Testis (tissue), 3 donors: ENCODE results near the gene IGBP1. TPM values are rescaled to one million over a fixed set of nuclear protein-coding genes. Genes with fewer than 3 reads are reported as not detected.

Experiments
- DNase-seq: peaks from one replicate; pipeline ENCODE4 v3.0.0-alpha.2; 2019
- H3K27ac ChIP-seq, 2 donors: fragments of 200-600 bp; sonication (generic); one replicate each; pipeline ENCODE4 v1.5.1; 2019
- H3K27me3 ChIP-seq: fragments of 200-600 bp; sonication (generic); one replicate; pipeline ENCODE4 v1.5.1; 2019
- H3K36me3 ChIP-seq: fragments of 200-600 bp; sonication (generic); one replicate; pipeline ENCODE4 v1.5.1; 2017; ENCODE audit warnings: low read depth; ENCODE audit errors: missing control alignments
- H3K4me1 ChIP-seq: fragments of 200-600 bp; sonication (generic); one replicate; pipeline ENCODE4 v1.5.1; 2019
- H3K4me3 ChIP-seq, 2 donors: fragments of 200-600 bp; sonication (generic); one replicate each; pipeline ENCODE4 v1.5.1; 2017 to 2019
- H3K9me3 ChIP-seq: fragments of 200-600 bp; sonication (generic); one replicate; pipeline ENCODE4 v1.5.1; 2017
- POLR2A ChIP-seq: fragments of 450-650 bp; IDR thresholded peaks from one replicate; pipeline ENCODE4 v1.6.1; 2017; ENCODE audit warnings: antibody characterized with exemption, mild to moderate bottlenecking, moderate library complexity
- WGBS, 2 donors: methylation state at CpG; one replicate each; pipeline ENCODE4 v1.1.5; 2018; 5-methylcytosine and 5-hydroxymethylcytosine counted together
- intact Hi-C: fragments of 100-400 bp; cut with DNase I; formaldehyde crosslinking; loops from one replicate; pipeline ENCODE4 v1.15.1; 2023; ENCODE audit warnings: low total_unique reads
- polyA plus RNA-seq: library from polyadenylated mRNA; stranded (reverse); fragments of 350-450 nt; fragmentation: Illumina TruSeq; extraction: RNeasy Lipid Tissue Mini Kit (QIAGEN cat#74804); gene quantifications from one replicate; pipeline ENCODE4 v1.2.3, GENCODE V29; 2014; ENCODE audit warnings: low read depth, low replicate concordance; ENCODE audit not compliant: insufficient read depth
- total RNA-seq, 2 donors: library from RNA; depleted of rRNA; stranded (reverse); fragments of >200 nt; gene quantifications; one replicate each; pipeline ENCODE4 v1.2.3, GENCODE V29; 2016
- TF ChIP-seq, protein P1 (sequence below), 3 experiments: fragments of 450-650 bp in 2 of 3; fragments of 200-600 bp in 1 of 3; sonication (generic) in 1 of 3; IDR thresholded peaks; one replicate each; pipeline ENCODE4 v1.5.1; 2016 to 2019; ENCODE audit warnings: antibody characterized with exemption in 3 of 3, mild to moderate bottlenecking in 2 of 3, moderate library complexity in 1 of 3

Gene IGBP1
- total and polyA plus RNA-seq, 3 donors from 2014 or later: 35.4 to 41.2 (median 40.6) TPM

GRCh38 chrX:70141373-70141772 lies 8.1 kb downstream of the IGBP1 start:
- no peaks in the 10 kb centered on the region for H3K36me3 ChIP-seq
- intact Hi-C loops: no loop called here

GRCh38 chrX:70166601-70167590 lies 33.6 kb downstream of the IGBP1 start:
- no peak overlapping the region for H3K27ac ChIP-seq
- no peaks in the 10 kb centered on the region for H3K9me3 ChIP-seq
- TF ChIP-seq, protein P1, sequence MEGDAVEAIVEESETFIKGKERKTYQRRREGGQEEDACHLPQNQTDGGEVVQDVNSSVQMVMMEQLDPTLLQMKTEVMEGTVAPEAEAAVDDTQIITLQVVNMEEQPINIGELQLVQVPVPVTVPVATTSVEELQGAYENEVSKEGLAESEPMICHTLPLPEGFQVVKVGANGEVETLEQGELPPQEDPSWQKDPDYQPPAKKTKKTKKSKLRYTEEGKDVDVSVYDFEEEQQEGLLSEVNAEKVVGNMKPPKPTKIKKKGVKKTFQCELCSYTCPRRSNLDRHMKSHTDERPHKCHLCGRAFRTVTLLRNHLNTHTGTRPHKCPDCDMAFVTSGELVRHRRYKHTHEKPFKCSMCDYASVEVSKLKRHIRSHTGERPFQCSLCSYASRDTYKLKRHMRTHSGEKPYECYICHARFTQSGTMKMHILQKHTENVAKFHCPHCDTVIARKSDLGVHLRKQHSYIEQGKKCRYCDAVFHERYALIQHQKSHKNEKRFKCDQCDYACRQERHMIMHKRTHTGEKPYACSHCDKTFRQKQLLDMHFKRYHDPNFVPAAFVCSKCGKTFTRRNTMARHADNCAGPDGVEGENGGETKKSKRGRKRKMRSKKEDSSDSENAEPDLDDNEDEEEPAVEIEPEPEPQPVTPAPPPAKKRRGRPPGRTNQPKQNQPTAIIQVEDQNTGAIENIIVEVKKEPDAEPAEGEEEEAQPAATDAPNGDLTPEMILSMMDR (IDR thresholded peaks at IDR 0.05): no peak
- TF ChIP-seq POLR2A: no peak
- H3K27me3 ChIP-seq: no peaks in the 10 kb centered on the region
- H3K4me3 ChIP-seq: no peak overlapping the region
- no peak for DNase-seq
- no peaks in the 10 kb centered on the region for H3K36me3 ChIP-seq
- WGBS, 2 donors: 80 to 88% methylated on average over 14 to 19 of the region's 19 CpGs
- intact Hi-C loops: no loop called here
- no peaks in the 10 kb centered on the region for H3K4me1 ChIP-seq

More at GRCh38 chrX:70141373-70141772, 8.1 kb downstream of the IGBP1 start:
- Histone ChIP-seq H3K9me3 (no peaks in the 10 kb centered on the region), H3K4me3 (no peak overlapping the region), H3K27ac (no peak overlapping the region), H3K27me3 (no peaks in the 10 kb centered on the region), H3K4me1 (no peaks in the 10 kb centered on the region)
- 62 to 72% methylated on average over 2 of the region's 2 CpGs for WGBS, 2 donors
- no peak for DNase-seq
- TF ChIP-seq POLR2A: no peak
- TF ChIP-seq, protein P1 (IDR thresholded peaks at IDR 0.05): no peak

- TF ChIP-seq POLR2A: no peak
- TF ChIP-seq, protein P1 (IDR thresholded peaks at IDR 0.05): no peak
- peak; percentile 41 for DNase-seq
- no peaks in the 10 kb centered on the region for H3K4me1 ChIP-seq
- H3K4me3 ChIP-seq: no peak overlapping the region
- H3K9me3 ChIP-seq: no peaks in the 10 kb centered on the region
- no peaks in the 10 kb centered on the region for H3K36me3 ChIP-seq
- no peak overlapping the region for H3K27ac ChIP-seq
- no peaks in the 10 kb centered on the region for H3K27me3 ChIP-seq
- 36 to 37% methylated on average over 9 to 11 of the region's 11 CpGs for WGBS, 2 donors
- intact Hi-C loops: no loop called here
These were observed 35.3 kb downstream of the IGBP1 start for GRCh38 chrX:70168238-70169188.

- DNase-seq: no peak
- H3K9me3 ChIP-seq: no peaks in the 10 kb centered on the region
- H3K4me1 ChIP-seq: no peaks in the 10 kb centered on the region
- H3K27me3 ChIP-seq: no peaks in the 10 kb centered on the region
- WGBS, 2 donors: 87 to 96% methylated on average over 4 to 7 of the region's 7 CpGs
- no peak overlapping the region for H3K4me3 ChIP-seq
- H3K27ac ChIP-seq: no peak overlapping the region
- TF ChIP-seq, protein P1 (IDR thresholded peaks at IDR 0.05): no peak
- no peak for TF ChIP-seq POLR2A
- H3K36me3 ChIP-seq: no peaks in the 10 kb centered on the region
- intact Hi-C loops: no loop called here
These were observed 36.0 kb downstream of the IGBP1 start for GRCh38 chrX:70169281-70169680.
